ENCODE results near the gene PRDM16.

DNA sequence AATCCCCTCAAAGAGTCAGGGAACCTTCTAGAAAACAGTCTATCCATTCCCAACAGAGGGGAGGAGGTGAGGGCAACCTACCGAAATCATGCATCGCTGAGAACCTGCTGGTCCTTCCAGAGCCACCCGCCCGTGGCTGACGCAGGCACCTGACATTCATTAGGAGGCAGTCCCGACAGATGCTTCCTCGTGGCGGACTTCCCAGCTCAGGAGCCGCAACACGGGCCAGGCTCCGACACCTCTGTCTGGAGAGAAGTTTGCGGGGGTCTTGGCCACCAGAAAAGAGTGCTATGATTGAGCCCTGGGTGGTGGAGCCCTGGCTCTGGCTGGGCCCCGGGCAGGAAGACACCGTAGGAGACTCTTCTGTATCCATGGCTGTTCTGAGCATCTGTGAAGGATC is 299.1 kb downstream of the PRDM16 start:
- TF ChIP-seq, protein P1, sequence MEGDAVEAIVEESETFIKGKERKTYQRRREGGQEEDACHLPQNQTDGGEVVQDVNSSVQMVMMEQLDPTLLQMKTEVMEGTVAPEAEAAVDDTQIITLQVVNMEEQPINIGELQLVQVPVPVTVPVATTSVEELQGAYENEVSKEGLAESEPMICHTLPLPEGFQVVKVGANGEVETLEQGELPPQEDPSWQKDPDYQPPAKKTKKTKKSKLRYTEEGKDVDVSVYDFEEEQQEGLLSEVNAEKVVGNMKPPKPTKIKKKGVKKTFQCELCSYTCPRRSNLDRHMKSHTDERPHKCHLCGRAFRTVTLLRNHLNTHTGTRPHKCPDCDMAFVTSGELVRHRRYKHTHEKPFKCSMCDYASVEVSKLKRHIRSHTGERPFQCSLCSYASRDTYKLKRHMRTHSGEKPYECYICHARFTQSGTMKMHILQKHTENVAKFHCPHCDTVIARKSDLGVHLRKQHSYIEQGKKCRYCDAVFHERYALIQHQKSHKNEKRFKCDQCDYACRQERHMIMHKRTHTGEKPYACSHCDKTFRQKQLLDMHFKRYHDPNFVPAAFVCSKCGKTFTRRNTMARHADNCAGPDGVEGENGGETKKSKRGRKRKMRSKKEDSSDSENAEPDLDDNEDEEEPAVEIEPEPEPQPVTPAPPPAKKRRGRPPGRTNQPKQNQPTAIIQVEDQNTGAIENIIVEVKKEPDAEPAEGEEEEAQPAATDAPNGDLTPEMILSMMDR (IDR thresholded peaks at IDR 0.05; ENCODE audit: low read length) = no peak
- TF ChIP-seq EZH2 (optimal IDR thresholded peaks at IDR 0.05; ENCODE audit: low read depth, low read length) = no peak
- no peak; the same call in 1 of the 2 replicates for TF ChIP-seq EZH2phosphoT487 (IDR thresholded peaks at IDR 0.05; ENCODE audit: low read length)
